HEK293T (cell line): ENCODE data around the gene GID8.

Source experiments
- CTCF ChIA-PET: fragments of 350-600 bp; formaldehyde crosslinking; extraction: SDS; loops from one replicate; lab custom pipeline; 2021; ENCODE audit warnings: antibody characterized with exemption, inconsistent platforms; lab: Yijun Ruan, JAX
- POLR2A ChIA-PET: fragments of 350-600 bp; formaldehyde crosslinking; extraction: SDS; loops from one replicate; lab custom pipeline; 2020; ENCODE audit warnings: antibody characterized with exemption, inconsistent platforms; lab: Yijun Ruan, JAX
- DNase-seq: peaks from one replicate; pipeline ENCODE4 v3.0.0; 2012; ENCODE audit warnings: mixed read lengths; ENCODE audit errors: extremely low spot score
- ARNT ChIP-seq: fragments of 450-650 bp; IDR thresholded peaks from 2 replicates; pipeline ENCODE4 v1.6.1; 2017; ENCODE audit warnings: mild to moderate bottlenecking
- BHLHE40 ChIP-seq: fragments of 450-650 bp; IDR thresholded peaks from 2 replicates; pipeline ENCODE4 v1.6.1; 2016; ENCODE audit warnings: mild to moderate bottlenecking, moderate library complexity, borderline replicate concordance
- CTBP1 ChIP-seq: fragments of 450-650 bp; IDR thresholded peaks from 2 replicates; pipeline ENCODE4 v1.6.1; 2016; ENCODE audit warnings: borderline replicate concordance
- ELF4 ChIP-seq: fragments of 450-650 bp; IDR thresholded peaks from 2 replicates; pipeline ENCODE4 v1.6.1; 2017; ENCODE audit warnings: antibody characterized with exemption
- FOXA1 ChIP-seq: fragments of 450-650 bp; IDR thresholded peaks from 2 replicates; pipeline ENCODE4 v1.6.1; 2016; ENCODE audit warnings: mild to moderate bottlenecking
- FOXK2 ChIP-seq: fragments of 450-650 bp; IDR thresholded peaks from 2 replicates; pipeline ENCODE4 v1.6.1; 2016; ENCODE audit warnings: mild to moderate bottlenecking
- FOXM1 ChIP-seq: fragments of 450-650 bp; IDR thresholded peaks from 2 replicates; pipeline ENCODE4 v1.6.1; 2017; ENCODE audit warnings: mild to moderate bottlenecking, borderline replicate concordance
- HDGF ChIP-seq: fragments of 450-650 bp; IDR thresholded peaks from 2 replicates; pipeline ENCODE4 v1.6.1; 2017; ENCODE audit warnings: antibody characterized with exemption, borderline replicate concordance
- L3MBTL2 ChIP-seq: fragments of 450-650 bp; conservative IDR thresholded peaks from 2 replicates; pipeline ENCODE4 v1.6.1; 2016; ENCODE audit warnings: mild to moderate bottlenecking
- LEF1 ChIP-seq: fragments of 450-650 bp; IDR thresholded peaks from 2 replicates; pipeline ENCODE4 v1.6.1; 2017; ENCODE audit warnings: mild to moderate bottlenecking, borderline replicate concordance
- NFRKB ChIP-seq: fragments of 450-650 bp; IDR thresholded peaks from 2 replicates; pipeline ENCODE4 v1.6.1; 2016; ENCODE audit warnings: mild to moderate bottlenecking, moderate library complexity
- SP1 ChIP-seq: fragments of 450-650 bp; IDR thresholded peaks from 2 replicates; pipeline ENCODE4 v1.6.1; 2017
- SUZ12 ChIP-seq: fragments of 450-650 bp; IDR thresholded peaks from 2 replicates; pipeline ENCODE4 v1.6.1; 2016; ENCODE audit warnings: mild to moderate bottlenecking
- TARDBP ChIP-seq: fragments of 450-650 bp; IDR thresholded peaks from 2 replicates; pipeline ENCODE4 v1.6.1; 2016
- ZNF384 ChIP-seq: fragments of 450-650 bp; IDR thresholded peaks from 2 replicates; pipeline ENCODE4 v1.6.1; 2016
- TF ChIP-seq, protein P1 (sequence below): fragments of 450-650 bp; IDR thresholded peaks from 2 replicates; pipeline ENCODE4 v1.6.1; 2016

The GID8 gene

DNA sequence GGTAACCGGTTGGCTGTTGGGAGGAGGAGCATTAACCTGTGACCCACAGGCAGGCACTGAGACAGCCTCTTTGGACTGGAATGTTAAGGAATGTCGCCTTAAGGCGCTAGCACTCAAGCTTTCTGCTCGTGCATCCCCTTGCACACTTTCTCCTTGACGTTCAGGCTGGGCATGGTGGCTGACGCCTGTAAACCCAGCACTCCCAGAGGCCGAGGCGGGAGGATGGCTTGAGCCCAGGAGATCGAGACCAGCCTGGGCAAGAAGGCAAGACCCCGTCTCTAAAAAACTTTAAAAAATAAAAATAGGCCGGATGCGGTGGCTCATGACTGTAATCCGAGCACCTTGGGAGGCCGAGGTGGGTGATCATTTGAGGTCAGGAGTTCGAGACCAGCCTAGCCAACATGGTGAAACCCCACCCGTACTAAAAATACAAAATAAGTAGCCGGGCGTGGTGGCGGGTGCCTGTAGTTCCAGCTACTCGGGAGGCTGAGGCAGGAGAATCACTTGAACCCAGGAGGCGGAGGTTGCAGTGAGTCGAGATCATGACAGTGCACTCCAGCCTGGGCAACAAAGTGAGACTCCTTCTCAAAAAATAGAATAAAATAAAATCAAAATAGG is 1.9 kb upstream of the GID8 start:
- no peak for DNase-seq
- no peak for TF ChIP-seq FOXA1
- no peak for TF ChIP-seq SP1
- no peak for TF ChIP-seq ELF4
- no peak for TF ChIP-seq ZNF384
- no peak for TF ChIP-seq FOXM1
- TF ChIP-seq HDGF = no peak
- no peak for TF ChIP-seq BHLHE40
- TF ChIP-seq FOXK2 = no peak
- TF ChIP-seq NFRKB = no peak
- TF ChIP-seq LEF1 = no peak
- TF ChIP-seq TARDBP = no peak
- TF ChIP-seq, protein P1, sequence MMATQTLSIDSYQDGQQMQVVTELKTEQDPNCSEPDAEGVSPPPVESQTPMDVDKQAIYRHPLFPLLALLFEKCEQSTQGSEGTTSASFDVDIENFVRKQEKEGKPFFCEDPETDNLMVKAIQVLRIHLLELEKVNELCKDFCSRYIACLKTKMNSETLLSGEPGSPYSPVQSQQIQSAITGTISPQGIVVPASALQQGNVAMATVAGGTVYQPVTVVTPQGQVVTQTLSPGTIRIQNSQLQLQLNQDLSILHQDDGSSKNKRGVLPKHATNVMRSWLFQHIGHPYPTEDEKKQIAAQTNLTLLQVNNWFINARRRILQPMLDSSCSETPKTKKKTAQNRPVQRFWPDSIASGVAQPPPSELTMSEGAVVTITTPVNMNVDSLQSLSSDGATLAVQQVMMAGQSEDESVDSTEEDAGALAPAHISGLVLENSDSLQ = no peak
- TF ChIP-seq L3MBTL2 = no peak
- no peak for TF ChIP-seq SUZ12
- no peak for TF ChIP-seq CTBP1
- POLR2A ChIA-PET = interaction anchor here (6.4 kb wide), 1 partner anchor 10 kb away, joined by 50 read pairs; the partner anchor contains the start of gene DIDO1
- CTCF ChIA-PET = interaction anchor here (1.2 kb wide), 1 partner anchor 49 kb away, joined by 3 read pairs; no protein-coding TSS in a partner anchor

DNA sequence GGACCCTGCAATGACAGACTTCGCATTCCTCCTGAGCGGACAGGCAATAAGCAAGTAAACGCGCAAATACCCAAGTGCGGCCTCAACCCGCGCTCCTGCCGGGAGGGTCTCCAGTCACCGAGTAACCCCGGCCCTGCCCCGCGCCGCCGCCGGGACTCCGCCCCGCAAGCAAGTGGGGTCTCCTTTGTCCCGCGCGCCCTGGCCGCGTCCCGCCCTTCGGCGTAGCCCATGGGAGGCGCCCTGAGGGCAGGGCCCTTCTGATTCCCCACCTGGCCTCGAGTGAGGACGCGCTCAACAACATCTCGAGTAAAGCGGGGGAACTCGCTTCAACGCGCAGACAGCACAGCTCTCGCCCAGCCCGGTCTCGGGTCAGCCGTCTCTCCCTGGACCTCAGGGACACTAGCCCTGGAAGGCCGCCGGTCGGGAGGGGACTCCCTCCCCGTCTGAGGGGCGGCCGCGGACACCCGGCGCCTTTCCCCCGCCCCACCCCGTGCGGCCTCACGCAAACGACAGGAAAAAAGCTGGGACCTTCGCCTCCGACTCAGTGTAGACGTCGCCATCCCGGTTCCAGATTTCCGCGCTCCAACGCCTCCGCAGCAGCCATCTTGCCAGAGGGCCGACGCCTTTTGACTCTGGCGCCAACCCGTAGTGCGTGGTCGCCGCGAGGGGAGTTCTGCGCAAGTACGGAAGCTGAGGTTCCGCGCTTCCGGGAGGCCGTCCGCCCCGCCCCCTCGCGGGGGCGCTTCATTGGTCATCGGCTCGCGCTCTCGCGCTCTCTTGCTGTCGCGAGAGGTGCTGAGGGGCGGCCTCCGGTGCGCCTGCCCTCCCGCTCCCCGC is 461 bp upstream of the GID8 start:
- ChIA-PET CTCF (interaction anchor here (0.6 kb wide), 1 partner anchor 555 kb away, joined by 3 read pairs; no protein-coding TSS in a partner anchor), POLR2A (interaction anchor here (0.6 to 6.4 kb wide), 12 partner anchors 9 to 76 kb away, joined by 3 to 50 read pairs (median 4); partner anchors contain the start of genes DIDO1 and TCFL5)
- DNase-seq = peak; percentile 95
- TF ChIP-seq ELF4 (peak; percentile 91), L3MBTL2 (peak; percentile 97), CTBP1 (no peak)

DNA sequence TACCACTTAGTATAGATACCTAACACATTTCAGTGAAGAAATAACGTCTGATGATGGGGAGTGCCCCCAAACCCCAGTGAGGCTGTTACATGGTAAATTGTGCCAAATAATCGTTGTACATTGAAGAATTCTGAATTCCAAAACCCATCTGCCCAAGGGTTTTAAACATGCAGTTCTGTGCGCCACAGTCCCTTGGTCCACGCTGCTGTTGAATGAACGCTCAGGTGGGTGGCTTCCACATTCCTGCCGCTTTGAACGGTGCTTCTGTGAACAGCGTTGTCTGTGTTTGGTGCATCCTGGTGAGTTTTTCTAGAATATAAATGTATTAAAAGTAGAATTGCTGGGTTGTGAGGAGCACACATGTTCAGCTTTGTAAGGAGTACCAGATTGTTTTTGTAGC is 2.9 kb downstream of the GID8 start:
- POLR2A ChIA-PET = no interaction called here
- DNase-seq = no peak
- TF ChIP-seq LEF1 = no peak
- no peak for TF ChIP-seq L3MBTL2
- no peak for TF ChIP-seq CTBP1
- TF ChIP-seq FOXM1 = no peak
- TF ChIP-seq TARDBP = no peak
- no peak for TF ChIP-seq SUZ12
- TF ChIP-seq ZNF384 = no peak
- no peak for TF ChIP-seq FOXA1
- TF ChIP-seq, protein P1 = no peak
- TF ChIP-seq FOXK2 = no peak
- TF ChIP-seq HDGF = no peak
- no peak for TF ChIP-seq ARNT
- TF ChIP-seq ELF4 = no peak
- no peak for TF ChIP-seq SP1
- TF ChIP-seq NFRKB = no peak
- no peak for TF ChIP-seq BHLHE40
- CTCF ChIA-PET = no interaction called here

DNA sequence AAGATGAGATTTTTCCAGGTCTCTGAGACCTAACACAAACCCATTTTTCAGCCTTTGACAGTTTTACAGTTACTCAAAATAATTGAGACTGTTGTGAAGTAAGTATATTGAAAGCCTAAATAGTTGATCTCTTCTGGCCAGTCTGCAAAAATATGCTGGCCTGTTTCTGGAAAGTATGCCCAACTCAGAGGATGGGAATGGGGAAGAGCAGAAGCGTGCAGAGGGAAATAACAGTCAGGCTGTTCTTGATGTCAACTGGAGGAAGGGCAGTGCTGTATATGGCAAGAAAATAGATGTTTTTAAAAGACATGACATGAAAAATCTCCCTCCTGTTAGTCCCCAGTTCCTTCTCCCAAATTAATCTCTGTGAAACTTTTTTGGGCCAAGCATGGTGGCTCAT is 3.8 kb downstream of the GID8 start:
- DNase-seq = no peak
- no peak for TF ChIP-seq FOXK2
- TF ChIP-seq HDGF = no peak
- TF ChIP-seq SUZ12 = no peak
- TF ChIP-seq ARNT = no peak
- TF ChIP-seq FOXM1 = no peak
- no peak for TF ChIP-seq FOXA1
- no peak for TF ChIP-seq ELF4
- TF ChIP-seq, protein P1 = no peak
- TF ChIP-seq BHLHE40 = no peak
- no peak for TF ChIP-seq TARDBP
- TF ChIP-seq CTBP1 = no peak
- no peak for TF ChIP-seq L3MBTL2
- no peak for TF ChIP-seq LEF1
- TF ChIP-seq SP1 = no peak
- TF ChIP-seq NFRKB = no peak
- no peak for TF ChIP-seq ZNF384
- CTCF ChIA-PET = no interaction called here
- POLR2A ChIA-PET = no interaction called here

- ChIA-PET POLR2A (no interaction called here), CTCF (no interaction called here)
- no peak for DNase-seq
- no peak for TF ChIP-seq NFRKB
- TF ChIP-seq SUZ12 = no peak
- no peak for TF ChIP-seq CTBP1
- no peak for TF ChIP-seq ZNF384
- TF ChIP-seq TARDBP = no peak
- TF ChIP-seq ELF4 = no peak
- no peak for TF ChIP-seq FOXA1
- no peak for TF ChIP-seq FOXM1
- no peak for TF ChIP-seq LEF1
- TF ChIP-seq FOXK2 = no peak
- TF ChIP-seq HDGF = no peak
- TF ChIP-seq SP1 = no peak
- no peak for TF ChIP-seq ARNT
- TF ChIP-seq, protein P1 = no peak
These were observed 4.5 kb downstream of the GID8 start for GRCh38 chr20:62942456-62942855.
